ENCODE measurements around the gene CLCA1. TPM values are rescaled to one million over a fixed set of nuclear protein-coding genes. Genes with fewer than 3 reads are reported as not detected.

Gene CLCA1
- total and polyA plus RNA-seq, 2 experiments from 2014 or later: 2.0 to 42.9 TPM

DNA sequence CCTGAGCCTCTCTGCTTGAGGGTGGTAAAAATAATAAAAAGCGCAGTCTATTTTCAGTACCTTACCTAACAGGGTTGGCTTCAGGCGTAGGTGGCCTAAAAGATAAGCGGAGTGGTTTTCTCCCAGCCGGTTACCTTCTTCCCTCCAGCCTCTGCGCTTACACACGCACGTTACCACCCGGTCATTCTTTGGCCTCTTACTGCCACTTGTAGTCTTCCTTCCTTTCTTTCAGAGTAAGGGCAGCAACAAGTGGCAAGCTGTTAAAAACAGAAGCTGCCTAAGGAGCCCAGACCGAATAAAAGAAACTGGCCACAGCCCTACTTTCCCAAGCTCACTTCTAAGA, 35.4 kb downstream of the CLCA1 start:
- Histone ChIP-seq H3K79me2 (no peaks in the 10 kb centered on the region), H3K4me1 (ENCODE audit: insufficient read depth) (peaks cover 26% of the 10 kb centered on the region), H3K4me3 (no peak overlapping the region), H3K36me3 (replicated peaks; ENCODE audit: insufficient read depth, low read depth) (no peaks in the 10 kb centered on the region), H3K27ac (peak overlapping the region; percentile 75), H3K9me3 (ENCODE audit: low read depth) (no peaks in the 10 kb centered on the region), H3K4me2 (peak overlapping the region; percentile 83), H4K20me1 (ENCODE audit: insufficient read depth, poor library complexity, severe bottlenecking) (no peaks in the 10 kb centered on the region), H3K27me3 (no peaks in the 10 kb centered on the region), H3K9me2 (replicated peaks; ENCODE audit: insufficient read depth) (no peaks in the 10 kb centered on the region), H2AFZ (peak overlapping the region; percentile 67)
- TF ChIP-seq EZH2phosphoT487 (IDR thresholded peaks at IDR 0.05; ENCODE audit: low read depth, severe bottlenecking, unreplicated experiment): no peak
- TF ChIP-seq EZH2 (IDR thresholded peaks at IDR 0.05; ENCODE audit: borderline replicate concordance): no peak
- TF ChIP-seq, protein P1, sequence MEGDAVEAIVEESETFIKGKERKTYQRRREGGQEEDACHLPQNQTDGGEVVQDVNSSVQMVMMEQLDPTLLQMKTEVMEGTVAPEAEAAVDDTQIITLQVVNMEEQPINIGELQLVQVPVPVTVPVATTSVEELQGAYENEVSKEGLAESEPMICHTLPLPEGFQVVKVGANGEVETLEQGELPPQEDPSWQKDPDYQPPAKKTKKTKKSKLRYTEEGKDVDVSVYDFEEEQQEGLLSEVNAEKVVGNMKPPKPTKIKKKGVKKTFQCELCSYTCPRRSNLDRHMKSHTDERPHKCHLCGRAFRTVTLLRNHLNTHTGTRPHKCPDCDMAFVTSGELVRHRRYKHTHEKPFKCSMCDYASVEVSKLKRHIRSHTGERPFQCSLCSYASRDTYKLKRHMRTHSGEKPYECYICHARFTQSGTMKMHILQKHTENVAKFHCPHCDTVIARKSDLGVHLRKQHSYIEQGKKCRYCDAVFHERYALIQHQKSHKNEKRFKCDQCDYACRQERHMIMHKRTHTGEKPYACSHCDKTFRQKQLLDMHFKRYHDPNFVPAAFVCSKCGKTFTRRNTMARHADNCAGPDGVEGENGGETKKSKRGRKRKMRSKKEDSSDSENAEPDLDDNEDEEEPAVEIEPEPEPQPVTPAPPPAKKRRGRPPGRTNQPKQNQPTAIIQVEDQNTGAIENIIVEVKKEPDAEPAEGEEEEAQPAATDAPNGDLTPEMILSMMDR (IDR thresholded peaks at IDR 0.05; ENCODE audit: poor library complexity): no peak
- DNase-seq (ENCODE audit: low spot score): peak; percentile 39
- 50% methylated on average over 9 of the region's 9 CpGs for WGBS (ENCODE audit: low lambda C conversion rate, missing lambda C conversion rate)

DNA sequence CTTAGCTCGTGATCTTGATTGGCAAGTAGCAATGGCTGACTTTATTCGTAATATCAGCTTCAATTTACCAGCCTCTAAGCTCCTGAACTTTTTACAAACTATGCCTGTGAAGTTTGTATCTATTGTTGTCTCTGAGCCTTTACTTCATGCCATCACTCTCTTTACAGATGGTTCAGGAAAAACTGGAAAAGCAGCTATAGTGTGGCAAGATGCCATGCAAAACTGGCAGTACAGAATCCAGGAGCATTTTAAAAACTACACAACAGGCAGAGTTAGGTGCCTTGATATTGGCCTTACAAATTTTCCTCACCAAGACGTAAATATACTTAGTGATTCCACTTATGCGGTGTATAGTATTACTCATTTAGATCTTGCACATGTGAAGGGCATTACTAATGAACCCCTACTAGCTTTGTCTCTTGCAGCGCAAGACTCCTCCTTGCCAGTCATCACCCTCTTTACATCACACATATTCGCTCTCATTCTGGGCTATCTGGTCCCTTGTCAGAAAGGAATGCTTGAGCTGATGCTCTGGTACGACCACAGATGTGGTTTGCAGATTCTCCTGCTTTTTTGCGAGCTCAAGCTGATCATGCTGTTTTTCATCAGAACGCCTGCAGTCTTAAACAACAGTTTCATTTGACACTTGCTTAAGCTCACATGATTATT, 36.3 kb downstream of the CLCA1 start:
- no peak overlapping the region for H3K27ac ChIP-seq
- no peaks in the 10 kb centered on the region for H3K27me3 ChIP-seq
- DNase-seq (ENCODE audit: low spot score): no peak
- H3K4me3 ChIP-seq: no peak overlapping the region
- H2AFZ ChIP-seq: no peak overlapping the region
- peaks cover 26% of the 10 kb centered on the region for H3K4me1 ChIP-seq (ENCODE audit: insufficient read depth)
- no peaks in the 10 kb centered on the region for H4K20me1 ChIP-seq (ENCODE audit: insufficient read depth, poor library complexity, severe bottlenecking)
- H3K79me2 ChIP-seq: no peaks in the 10 kb centered on the region
- TF ChIP-seq, protein P1 (IDR thresholded peaks at IDR 0.05; ENCODE audit: poor library complexity): no peak
- TF ChIP-seq EZH2 (IDR thresholded peaks at IDR 0.05; ENCODE audit: borderline replicate concordance) (no peak), EZH2phosphoT487 (IDR thresholded peaks at IDR 0.05; ENCODE audit: low read depth, severe bottlenecking, unreplicated experiment) (no peak)
- H3K9me3 ChIP-seq (ENCODE audit: low read depth): no peaks in the 10 kb centered on the region
- H3K9me2 ChIP-seq (replicated peaks; ENCODE audit: insufficient read depth): no peaks in the 10 kb centered on the region
- 73% methylated on average over 9 of the region's 9 CpGs for WGBS (ENCODE audit: low lambda C conversion rate, missing lambda C conversion rate)
- no peaks in the 10 kb centered on the region for H3K36me3 ChIP-seq (replicated peaks; ENCODE audit: insufficient read depth, low read depth)
- peak overlapping the region; percentile 11 for H3K4me2 ChIP-seq

- TF ChIP-seq, protein P1 (IDR thresholded peaks at IDR 0.05; ENCODE audit: poor library complexity): no peak
- TF ChIP-seq EZH2phosphoT487 (IDR thresholded peaks at IDR 0.05; ENCODE audit: low read depth, severe bottlenecking, unreplicated experiment) (no peak), EZH2 (IDR thresholded peaks at IDR 0.05; ENCODE audit: borderline replicate concordance) (no peak)
- 44% methylated on average over 4 of the region's 4 CpGs for WGBS (ENCODE audit: low lambda C conversion rate, missing lambda C conversion rate)
- no peak for DNase-seq (ENCODE audit: low spot score)
- Histone ChIP-seq H3K9me3 (ENCODE audit: low read depth) (no peaks in the 10 kb centered on the region), H2AFZ (no peak overlapping the region), H3K4me3 (no peak overlapping the region), H3K4me1 (ENCODE audit: insufficient read depth) (peaks cover 26% of the 10 kb centered on the region), H3K36me3 (replicated peaks; ENCODE audit: insufficient read depth, low read depth) (no peaks in the 10 kb centered on the region), H3K4me2 (peak overlapping the region; percentile 11), H3K9me2 (replicated peaks; ENCODE audit: insufficient read depth) (no peaks in the 10 kb centered on the region), H3K27ac (no peak overlapping the region), H3K27me3 (no peaks in the 10 kb centered on the region), H4K20me1 (ENCODE audit: insufficient read depth, poor library complexity, severe bottlenecking) (no peaks in the 10 kb centered on the region), H3K79me2 (no peaks in the 10 kb centered on the region)
These were observed 36.8 kb downstream of the CLCA1 start for GRCh38 chr1:86505564-86505902.
